Astrocyte of the cerebellum (primary cell): ENCODE measurements around the gene FAM168A.

Source experiments
- DNase-seq: peaks from one replicate; pipeline ENCODE4 v3.0.0-alpha.2; 2011; ENCODE audit warnings: low read depth
- H3K4me3 ChIP-seq: 2 replicates; pipeline ENCODE4 v1.5.1; 2011; ENCODE audit warnings: mild to moderate bottlenecking, low read depth, low read length, moderate library complexity
- in situ Hi-C: cut with HindIII; loops from 2 replicates; pipeline ENCODE4 v1.10.0; 2017; ENCODE audit warnings: low sequenced_read_pairs
- TF ChIP-seq, protein P1 (sequence below): IDR thresholded peaks from 2 replicates; pipeline ENCODE4 v1.5.1; 2012; ENCODE audit warnings: low read length, low read depth, moderate library complexity, mild to moderate bottlenecking; ENCODE audit errors: missing control alignments

Gene FAM168A

DNA sequence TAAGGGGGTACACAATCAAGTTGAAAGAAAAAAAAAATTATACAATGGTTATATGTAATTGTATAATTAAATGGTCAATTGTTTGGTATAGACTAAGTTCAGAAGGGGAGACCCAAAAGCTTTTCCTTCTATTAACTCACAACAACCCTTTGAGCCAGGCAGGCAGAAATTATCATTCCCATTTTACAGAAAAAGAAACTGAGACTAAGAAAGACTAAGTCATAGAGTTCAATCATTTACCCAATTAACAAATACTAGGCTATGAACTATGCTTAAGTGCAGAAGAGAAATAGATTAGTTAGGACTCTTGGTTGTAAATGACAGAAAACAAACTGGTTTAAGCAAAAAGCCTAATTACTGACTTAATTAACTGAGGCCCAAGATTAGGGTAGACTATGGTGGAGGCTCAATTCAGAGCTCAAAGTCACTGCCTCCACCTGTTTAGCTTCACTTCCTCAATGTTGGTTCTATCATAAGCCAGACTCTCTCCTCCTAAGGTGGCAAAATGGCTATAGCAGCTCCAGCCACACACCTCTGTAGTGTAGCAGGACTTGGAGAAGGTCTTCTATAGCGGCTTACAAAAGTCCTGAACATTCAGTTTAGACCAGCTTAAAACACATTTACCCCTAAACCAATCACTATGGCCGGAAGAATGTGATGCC lies 34.2 kb downstream of the FAM168A start:
- TF ChIP-seq, protein P1, sequence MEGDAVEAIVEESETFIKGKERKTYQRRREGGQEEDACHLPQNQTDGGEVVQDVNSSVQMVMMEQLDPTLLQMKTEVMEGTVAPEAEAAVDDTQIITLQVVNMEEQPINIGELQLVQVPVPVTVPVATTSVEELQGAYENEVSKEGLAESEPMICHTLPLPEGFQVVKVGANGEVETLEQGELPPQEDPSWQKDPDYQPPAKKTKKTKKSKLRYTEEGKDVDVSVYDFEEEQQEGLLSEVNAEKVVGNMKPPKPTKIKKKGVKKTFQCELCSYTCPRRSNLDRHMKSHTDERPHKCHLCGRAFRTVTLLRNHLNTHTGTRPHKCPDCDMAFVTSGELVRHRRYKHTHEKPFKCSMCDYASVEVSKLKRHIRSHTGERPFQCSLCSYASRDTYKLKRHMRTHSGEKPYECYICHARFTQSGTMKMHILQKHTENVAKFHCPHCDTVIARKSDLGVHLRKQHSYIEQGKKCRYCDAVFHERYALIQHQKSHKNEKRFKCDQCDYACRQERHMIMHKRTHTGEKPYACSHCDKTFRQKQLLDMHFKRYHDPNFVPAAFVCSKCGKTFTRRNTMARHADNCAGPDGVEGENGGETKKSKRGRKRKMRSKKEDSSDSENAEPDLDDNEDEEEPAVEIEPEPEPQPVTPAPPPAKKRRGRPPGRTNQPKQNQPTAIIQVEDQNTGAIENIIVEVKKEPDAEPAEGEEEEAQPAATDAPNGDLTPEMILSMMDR: no peak
- no peak for DNase-seq
- no peak overlapping the region for H3K4me3 ChIP-seq
- in situ Hi-C loops: no loop called here

DNA sequence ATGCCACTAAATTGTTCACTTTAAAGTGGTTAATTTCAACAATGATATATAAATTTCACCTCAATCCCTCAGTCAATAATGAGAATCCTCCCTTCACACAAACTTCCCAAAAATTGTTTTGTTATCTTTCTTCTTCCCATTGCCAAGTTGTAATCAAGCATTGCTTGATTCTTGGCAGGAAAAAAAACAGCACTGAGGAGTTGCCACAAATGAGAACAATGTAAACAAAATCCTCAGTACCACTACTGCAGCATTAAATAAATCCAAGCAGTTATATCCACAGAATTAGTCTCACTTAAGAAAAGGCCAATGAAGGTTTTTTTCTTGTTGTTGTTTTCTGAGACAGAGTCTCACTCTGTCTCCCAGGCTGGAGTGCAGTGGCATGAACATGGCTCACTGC lies 38.2 kb downstream of the FAM168A start:
- H3K4me3 ChIP-seq: no peak overlapping the region
- no peak for DNase-seq
- in situ Hi-C loops: no loop called here
- TF ChIP-seq, protein P1: no peak

DNA sequence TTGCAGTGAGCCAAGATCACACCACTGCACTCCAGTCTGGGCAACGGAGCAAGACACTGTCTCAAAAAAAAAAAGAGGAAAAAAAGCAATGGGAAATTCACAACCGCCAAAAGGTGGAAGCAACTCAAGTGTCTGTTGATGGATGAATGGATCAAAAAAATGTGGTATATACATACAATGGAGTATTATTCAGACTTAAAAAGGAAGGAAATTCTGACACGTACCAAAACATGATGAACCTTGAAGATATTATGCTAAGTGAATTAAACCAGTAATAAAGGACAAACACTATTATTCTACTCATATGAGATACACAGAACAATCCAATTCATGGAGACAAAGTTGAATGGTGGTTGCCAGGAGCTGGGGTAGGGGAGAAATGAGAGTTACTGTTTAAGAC lies 40.9 kb downstream of the FAM168A start:
- TF ChIP-seq, protein P1: no peak
- H3K4me3 ChIP-seq: no peak overlapping the region
- in situ Hi-C loops: no loop called here
- no peak for DNase-seq

DNA sequence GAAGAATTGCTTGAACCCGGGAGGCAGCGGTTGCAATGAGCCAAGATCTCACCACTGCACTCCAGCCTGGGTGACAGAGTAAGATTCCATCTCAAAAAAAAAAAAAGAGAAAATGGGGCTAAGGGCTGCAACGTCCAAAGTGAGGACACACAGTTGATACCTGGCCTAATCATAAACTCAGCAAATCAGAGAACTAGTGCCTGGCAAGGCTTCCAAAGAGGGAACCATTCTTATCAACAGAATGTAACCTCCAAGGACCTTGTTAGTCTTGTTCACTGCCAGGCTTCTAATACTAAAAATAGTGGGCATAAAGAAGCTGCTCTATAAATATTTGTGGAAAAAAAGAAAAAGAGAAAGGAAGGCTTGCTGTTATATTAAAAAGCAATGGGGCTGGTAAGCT lies 42.3 kb downstream of the FAM168A start:
- in situ Hi-C loops: no loop called here
- TF ChIP-seq, protein P1: no peak
- no peak for DNase-seq
- H3K4me3 ChIP-seq: no peak overlapping the region

- DNase-seq: no peak
- no peak overlapping the region for H3K4me3 ChIP-seq
- TF ChIP-seq, protein P1: no peak
- in situ Hi-C loops: no loop called here
Observed at GRCh38 chr11:73554671-73555320, 43.1 kb downstream of the FAM168A start.

GRCh38 chr11:73553266-73553665 lies 44.6 kb downstream of the FAM168A start:
- DNase-seq: no peak
- H3K4me3 ChIP-seq: no peak overlapping the region
- TF ChIP-seq, protein P1: no peak
- in situ Hi-C loops: no loop called here
